ENCODE results near the gene CHIC2. TPM values are rescaled to one million over a fixed set of nuclear protein-coding genes. Genes with fewer than 3 reads are reported as not detected.

The CHIC2 gene
- total RNA-seq, 1 experiment from 2014 or later, result 8.2 TPM

GRCh38 chr4:54107951-54108748 lies 43.7 kb upstream of the CHIC2 start:
- H3K4me3 Mint-ChIP-seq, result peak overlapping the region; percentile 49 to 74
- peaks cover 0 to 3% of the 10 kb centered on the region in 2 experiments; a peak in 1 of 5 replicates for H3K9me3 Mint-ChIP-seq
- Histone ChIP-seq H2BK20ac (ENCODE audit: low read depth, low read length, poor library complexity, severe bottlenecking) (no peak overlapping the region), H3K4ac (ENCODE audit: low read depth, low read length) (no peak overlapping the region), H3K9me3 (ENCODE audit: control insufficient read depth, low read depth, low read length) (no peaks in the 10 kb centered on the region), H2AFZ (ENCODE audit: low read length) (no peak overlapping the region), H2BK5ac (ENCODE audit: insufficient read length, low read length) (no peak overlapping the region), H4K20me1 (ENCODE audit: control insufficient read depth, insufficient read depth, insufficient read length) (no peaks in the 10 kb centered on the region), H2AK5ac (ENCODE audit: insufficient read length, low read length) (no peak overlapping the region), H3K27me3 (ENCODE audit: insufficient read depth, low read length) (peaks cover 52% of the 10 kb centered on the region), H4K5ac (ENCODE audit: insufficient read length, low read depth, low read length) (no peak overlapping the region), H3K9ac (ENCODE audit: extremely low read depth, insufficient read length, low read length) (no peak overlapping the region), H3K79me2 (ENCODE audit: insufficient read depth, low read length) (no peaks in the 10 kb centered on the region), H3K23ac (ENCODE audit: insufficient read length, low read depth, low read length) (no peak overlapping the region), H2BK15ac (ENCODE audit: low read depth, low read length) (no peak overlapping the region), H4K8ac (replicated peaks; ENCODE audit: insufficient read length, low read depth, low read length) (no peak overlapping the region), H2BK12ac (ENCODE audit: insufficient read length, low read depth, low read length) (no peak overlapping the region), H4K91ac (ENCODE audit: insufficient read length, low read depth, low read length) (no peak overlapping the region), H2BK120ac (ENCODE audit: low read depth, low read length, poor library complexity, severe bottlenecking) (no peak overlapping the region), H3K27ac (ENCODE audit: insufficient read length, low read depth, low read length) (no peak overlapping the region), H3K4me1 (ENCODE audit: insufficient read depth, low read length) (no peaks in the 10 kb centered on the region; the same call in 1 of the 2 replicates), H3K18ac (ENCODE audit: insufficient read length, low read depth, low read length) (no peak overlapping the region), H3K79me1 (ENCODE audit: insufficient read depth, low read depth, low read length, poor library complexity, severe bottlenecking) (no peaks in the 10 kb centered on the region), H3K56ac (ENCODE audit: insufficient read length, low read depth, low read length) (no peak overlapping the region), H3K23me2 (ENCODE audit: insufficient read length, low read depth, low read length, poor library complexity, severe bottlenecking) (peaks cover 28% of the 10 kb centered on the region), H3K4me2 (ENCODE audit: insufficient read depth, insufficient read length, low read length) (peak overlapping the region; percentile 81), H3T11ph (ENCODE audit: low read length) (no peak overlapping the region), H3K14ac (ENCODE audit: insufficient read depth, low read length) (no peak overlapping the region)
- peak overlapping the region in 1 of 3 experiments; percentile 39; a peak in 2 of 7 replicates for H3K27ac Mint-ChIP-seq
- peaks cover 43 to 60% of the 10 kb centered on the region in 2 experiments for H3K4me1 Mint-ChIP-seq
- H3K27me3 Mint-ChIP-seq (ENCODE audit: low read depth), result peaks cover 97% of the 10 kb centered on the region
- H3K36me3 Mint-ChIP-seq (ENCODE audit: insufficient read depth in 1 of 3, low read depth in 3 of 3), result 0 out of 7 replicates have a peak, but pooled peaks cover 0 to 3% (median 0%) of the 10 kb centered on the region in 3 experiments
- peak; percentile 33 for DNase-seq
- peak; percentile 31; the same call in 1 of the 3 replicates for TF ChIP-seq CTCF (conservative IDR thresholded peaks at IDR 0.05)
- no CpG with 5 or more reads among the region's 22 CpGs for WGBS (ENCODE audit: extremely low coverage, insufficient read length, low lambda C conversion rate)
